ENCODE results near the gene PRKCD. TPM values are rescaled to one million over a fixed set of nuclear protein-coding genes. Genes with fewer than 3 reads are reported as not detected.

PRKCD gene
- total RNA-seq, 1 experiment from 2014 or later: 30.9 TPM

GRCh38 chr3:53154881-53155285 lies 6.1 kb upstream of the PRKCD start:
- TF ChIP-seq CTCF (IDR thresholded peaks at IDR 0.05; ENCODE audit: insufficient read depth in 1 of 2, low read depth in 1 of 2, low read length in 1 of 2, severe bottlenecking in 1 of 2, unreplicated experiment in 1 of 2): no peak
- no peaks in the 10 kb centered on the region for H3K27me3 Mint-ChIP-seq (ENCODE audit: insufficient read depth, unreplicated experiment)
- peaks cover 19% of the 10 kb centered on the region for H3K4me1 ChIP-seq

GRCh38 chr3:53155760-53156159 lies 5.2 kb upstream of the PRKCD start:
- H3K27me3 Mint-ChIP-seq (ENCODE audit: insufficient read depth, unreplicated experiment): no peaks in the 10 kb centered on the region
- no peak for DNase-seq
- H3K4me1 ChIP-seq: peaks cover 24% of the 10 kb centered on the region
- no peak overlapping the region for H3K4me3 Mint-ChIP-seq (ENCODE audit: unreplicated experiment)
- H3K4me3 ChIP-seq (ENCODE audit: low read depth, low read length): no peak overlapping the region
- intact Hi-C loops (cut with micrococcal nuclease; ENCODE audit: unreplicated experiment): loop anchor here (5.0 kb wide), 2 partner anchors 42 to 112 kb away; no protein-coding TSS in a partner anchor
- no peak for TF ChIP-seq CTCF (IDR thresholded peaks at IDR 0.05; ENCODE audit: insufficient read depth in 1 of 2, low read depth in 1 of 2, low read length in 1 of 2, severe bottlenecking in 1 of 2, unreplicated experiment in 1 of 2)
- ChIA-PET POLR2A (interaction anchor here (0.6 kb wide), 1 partner anchor 322 kb away, joined by 10 read pairs; no protein-coding TSS in a partner anchor), CTCF (interaction anchor here (0.6 kb wide), 1 partner anchor 39 kb away, joined by 3 read pairs; no protein-coding TSS in a partner anchor)
- no peak overlapping the region for H3K27ac Mint-ChIP-seq (ENCODE audit: unreplicated experiment)
- H3K4me1 Mint-ChIP-seq (ENCODE audit: low read depth, unreplicated experiment): peaks cover 22% of the 10 kb centered on the region
- no peaks in the 10 kb centered on the region for H3K36me3 ChIP-seq (ENCODE audit: control insufficient read depth, insufficient read depth, low read length)
- no peaks in the 10 kb centered on the region for H3K9me3 ChIP-seq
- no peaks in the 10 kb centered on the region for H3K9me3 Mint-ChIP-seq (ENCODE audit: unreplicated experiment)
- no peaks in the 10 kb centered on the region for H3K36me3 Mint-ChIP-seq (ENCODE audit: insufficient read depth, unreplicated experiment)
- BruUV-seq (replicated peaks): no TSS peak
- H3K27me3 ChIP-seq (replicated peaks; ENCODE audit: control insufficient read depth, insufficient read depth, low read length): no peaks in the 10 kb centered on the region

More at GRCh38 chr3:53154881-53155285, 6.1 kb upstream of the PRKCD start:
- no peaks in the 10 kb centered on the region for H3K36me3 ChIP-seq (ENCODE audit: control insufficient read depth, insufficient read depth, low read length)
- Mint-ChIP-seq H3K4me3 (ENCODE audit: unreplicated experiment) (no peak overlapping the region), H3K27ac (ENCODE audit: unreplicated experiment) (no peak overlapping the region), H3K9me3 (ENCODE audit: unreplicated experiment) (no peaks in the 10 kb centered on the region), H3K4me1 (ENCODE audit: low read depth, unreplicated experiment) (peaks cover 25% of the 10 kb centered on the region), H3K36me3 (ENCODE audit: insufficient read depth, unreplicated experiment) (no peaks in the 10 kb centered on the region)
- BruUV-seq (replicated peaks): no TSS peak
- no peak for DNase-seq
- H3K27me3 ChIP-seq (replicated peaks; ENCODE audit: control insufficient read depth, insufficient read depth, low read length): no peaks in the 10 kb centered on the region
- intact Hi-C loops (cut with micrococcal nuclease; ENCODE audit: unreplicated experiment): loop anchor here (5.0 kb wide), 2 partner anchors 42 to 112 kb away; no protein-coding TSS in a partner anchor
- ChIA-PET CTCF (no interaction called here), POLR2A (interaction anchor here (0.6 kb wide), 1 partner anchor 323 kb away, joined by 10 read pairs; no protein-coding TSS in a partner anchor)
- no peaks in the 10 kb centered on the region for H3K9me3 ChIP-seq
- no peak overlapping the region for H3K4me3 ChIP-seq (ENCODE audit: low read depth, low read length)

GRCh38 chr3:53156368-53156834 lies 4.6 kb upstream of the PRKCD start:
- no peak overlapping the region for H3K4me3 ChIP-seq (ENCODE audit: low read depth, low read length)
- intact Hi-C loops (cut with micrococcal nuclease; ENCODE audit: unreplicated experiment): loop anchor here (5.0 kb wide), 2 partner anchors 41 to 111 kb away; no protein-coding TSS in a partner anchor
- CTCF ChIA-PET: interaction anchor here (0.6 to 0.8 kb wide), 2 partner anchors 8 to 40 kb away, joined by 3 read pairs; no protein-coding TSS in a partner anchor
- Mint-ChIP-seq H3K27ac (ENCODE audit: unreplicated experiment) (no peak overlapping the region), H3K4me3 (ENCODE audit: unreplicated experiment) (no peak overlapping the region), H3K36me3 (ENCODE audit: insufficient read depth, unreplicated experiment) (peaks cover 2% of the 10 kb centered on the region), H3K27me3 (ENCODE audit: insufficient read depth, unreplicated experiment) (no peaks in the 10 kb centered on the region), H3K9me3 (ENCODE audit: unreplicated experiment) (no peaks in the 10 kb centered on the region), H3K4me1 (ENCODE audit: low read depth, unreplicated experiment) (peaks cover 21% of the 10 kb centered on the region)
- no TSS peak for BruUV-seq (replicated peaks)
- no peaks in the 10 kb centered on the region for H3K27me3 ChIP-seq (replicated peaks; ENCODE audit: control insufficient read depth, insufficient read depth, low read length)
- TF ChIP-seq CTCF (IDR thresholded peaks at IDR 0.05; ENCODE audit: insufficient read depth in 1 of 2, low read depth in 1 of 2, low read length in 1 of 2, severe bottlenecking in 1 of 2, unreplicated experiment in 1 of 2): no peak
- no peaks in the 10 kb centered on the region for H3K9me3 ChIP-seq
- peaks cover 24% of the 10 kb centered on the region for H3K4me1 ChIP-seq
- DNase-seq: no peak
- POLR2A ChIA-PET: no interaction called here
- H3K36me3 ChIP-seq (ENCODE audit: control insufficient read depth, insufficient read depth, low read length): no peaks in the 10 kb centered on the region

All from Caco-2 (cell line).